Stimulated activated CD4-positive, alpha-beta T cell treated with anti-CD3 and anti-CD28 coated beads, Interleukin-4, amount 100 ng/mL, for 48 hours (primary cell): ENCODE measurements around the gene COL6A1.
"Not testable (repeated sequence)": the region's sequence is repeated elsewhere in the genome, so short reads cannot be mapped to it uniquely, and the experiment has no call there.

Source experiments
- DNase-seq, 2 donors: peaks; one replicate each; pipeline ENCODE4 v3.0.0-alpha.2; 2020; ENCODE audit warnings: low read depth in 2 of 2

Gene COL6A1

DNA sequence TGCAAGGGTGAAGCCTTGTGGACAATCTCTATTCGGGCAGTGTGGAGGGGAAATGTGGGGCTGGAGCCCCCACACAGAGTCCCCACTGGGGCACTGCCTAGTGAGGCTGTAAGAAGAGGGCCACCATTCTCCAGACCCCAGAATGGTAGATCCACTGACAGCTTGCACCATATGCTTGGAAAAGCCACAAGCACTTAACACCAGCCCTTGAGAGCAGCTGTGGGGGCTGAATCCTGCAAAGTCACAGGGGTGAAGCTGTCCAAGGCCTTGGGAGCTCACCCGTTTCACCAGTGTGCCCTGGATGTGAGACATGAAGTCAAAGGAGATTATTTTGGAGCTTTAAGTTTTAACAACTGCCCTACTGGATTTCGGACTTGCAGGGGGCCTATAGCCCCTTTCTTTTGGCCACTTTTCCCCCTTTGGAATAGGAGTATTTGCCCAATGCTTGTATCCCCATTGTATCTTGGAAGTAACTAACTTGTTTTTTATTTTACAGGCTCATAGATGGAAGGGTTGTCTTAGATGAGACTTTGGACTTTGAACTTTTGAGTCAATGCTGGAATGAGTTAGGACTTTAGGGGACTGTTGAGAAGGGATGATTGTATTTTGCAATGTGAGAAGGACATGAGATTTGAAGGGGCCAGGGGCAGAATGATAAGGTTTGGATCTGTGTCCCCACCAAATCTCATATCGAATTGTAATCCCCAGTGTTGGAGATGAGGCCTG is 16.3 kb upstream of the COL6A1 start:
- no peak for DNase-seq

DNA sequence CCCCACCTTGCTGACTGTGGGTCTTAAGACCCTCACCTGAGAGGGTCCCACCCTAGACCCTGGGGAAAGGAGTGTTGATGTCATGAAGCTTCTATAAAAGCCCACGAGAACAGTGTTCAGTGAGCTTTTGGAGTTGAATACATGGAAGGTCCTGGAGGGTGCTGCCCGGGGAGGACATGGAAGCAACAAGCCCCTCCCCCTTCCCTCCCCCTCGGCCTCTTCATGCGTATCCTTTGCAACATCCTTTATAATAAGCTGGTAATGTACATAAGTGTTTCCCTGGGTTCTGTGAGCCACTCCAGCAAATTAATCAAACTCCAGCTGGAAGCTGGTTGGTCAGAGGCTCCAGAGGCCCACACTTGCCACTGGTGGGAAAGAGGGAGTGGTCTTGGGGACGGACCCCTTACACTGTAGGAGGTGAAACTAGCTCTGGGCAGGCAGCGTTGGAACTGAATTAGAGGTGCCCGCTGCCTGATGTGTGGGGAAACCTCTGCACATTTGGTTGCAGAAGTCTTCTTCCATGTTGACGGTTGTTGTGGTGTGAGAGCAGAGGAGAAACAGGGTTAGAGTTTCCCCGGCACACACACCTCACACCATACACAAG is 14.7 kb upstream of the COL6A1 start:
- DNase-seq = no peak

DNA sequence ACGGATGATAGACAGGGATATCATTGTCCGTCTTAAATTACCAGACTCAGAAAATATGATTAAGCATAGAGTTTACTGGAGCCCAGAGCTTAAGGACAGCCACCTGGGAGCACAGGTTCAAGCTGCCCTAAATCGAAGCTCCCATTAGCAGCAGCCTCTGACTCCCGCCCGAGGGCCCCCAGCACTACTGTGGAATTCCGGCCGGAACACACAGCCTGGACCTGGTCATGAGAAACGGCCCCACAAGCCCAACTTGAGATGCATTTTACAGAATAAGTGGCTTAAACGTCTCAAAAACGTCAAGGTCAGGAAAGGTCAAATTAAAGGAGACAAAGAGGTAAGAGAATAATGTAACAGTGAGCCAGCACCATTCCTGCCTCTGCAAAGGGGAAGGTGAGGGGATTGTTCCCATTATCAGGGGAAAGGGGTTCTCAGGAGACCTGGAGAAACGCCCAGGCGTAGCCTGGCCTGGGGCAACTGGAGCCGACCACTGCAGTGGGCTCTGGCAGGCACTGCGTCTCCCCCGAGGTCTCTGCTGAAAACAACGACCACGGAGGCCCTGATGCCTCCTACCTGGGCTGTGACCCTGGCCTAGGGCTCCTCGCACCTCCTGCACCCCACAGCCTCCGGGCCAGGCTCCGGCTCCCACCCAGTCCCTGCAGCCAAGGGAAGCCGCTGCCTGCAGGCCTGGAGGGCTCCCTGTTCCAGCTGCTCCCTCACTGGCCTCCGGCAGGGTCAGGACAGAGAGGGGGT is 11.5 kb upstream of the COL6A1 start:
- DNase-seq = no peak

DNA sequence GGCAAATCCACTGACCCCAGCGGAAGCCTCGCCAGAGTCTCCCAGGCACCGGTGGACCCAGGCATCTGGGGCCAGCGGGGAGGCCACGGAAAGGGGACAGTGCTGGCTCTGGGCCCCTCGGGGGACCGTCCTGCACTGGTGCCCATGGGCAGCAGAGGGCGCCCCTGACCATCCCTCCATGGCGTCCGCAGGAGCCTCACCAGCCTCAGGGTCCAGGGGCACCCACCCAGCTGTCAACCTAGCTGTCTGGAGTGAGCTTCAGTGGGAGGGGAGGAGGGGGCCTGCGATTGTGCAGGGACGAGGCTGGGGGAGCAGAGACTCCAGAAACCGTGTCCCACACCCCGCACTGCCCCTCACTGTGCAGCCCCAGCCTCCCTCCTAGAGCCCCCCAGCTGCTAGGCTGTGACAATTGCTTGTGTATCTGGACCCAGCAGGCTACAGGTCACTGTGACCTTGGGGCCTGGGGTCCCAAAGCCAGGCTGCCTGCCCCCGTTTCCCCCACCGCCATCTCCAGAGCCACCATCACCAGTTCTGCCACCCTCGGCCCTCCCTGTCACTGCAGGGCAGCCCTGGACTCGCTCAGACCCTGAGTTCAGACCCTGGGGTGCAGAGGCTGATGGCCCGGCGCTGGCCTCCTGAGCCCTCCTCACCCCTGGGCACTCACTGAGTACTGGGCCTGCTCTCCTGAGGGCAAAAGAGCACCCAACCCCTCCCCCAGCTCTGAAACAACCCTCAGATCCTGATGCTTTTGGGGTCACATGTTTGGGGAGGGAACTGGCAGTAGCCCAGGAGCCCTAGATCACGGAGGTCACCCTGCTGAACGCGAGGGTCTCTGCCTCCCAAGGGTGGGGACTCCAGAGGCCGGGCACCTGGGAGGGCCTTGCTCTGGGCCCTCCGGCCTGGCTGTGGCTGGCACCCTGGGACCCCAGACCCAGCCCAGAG is 10.6 kb upstream of the COL6A1 start:
- peak; percentile 31 to 41 for DNase-seq

DNA sequence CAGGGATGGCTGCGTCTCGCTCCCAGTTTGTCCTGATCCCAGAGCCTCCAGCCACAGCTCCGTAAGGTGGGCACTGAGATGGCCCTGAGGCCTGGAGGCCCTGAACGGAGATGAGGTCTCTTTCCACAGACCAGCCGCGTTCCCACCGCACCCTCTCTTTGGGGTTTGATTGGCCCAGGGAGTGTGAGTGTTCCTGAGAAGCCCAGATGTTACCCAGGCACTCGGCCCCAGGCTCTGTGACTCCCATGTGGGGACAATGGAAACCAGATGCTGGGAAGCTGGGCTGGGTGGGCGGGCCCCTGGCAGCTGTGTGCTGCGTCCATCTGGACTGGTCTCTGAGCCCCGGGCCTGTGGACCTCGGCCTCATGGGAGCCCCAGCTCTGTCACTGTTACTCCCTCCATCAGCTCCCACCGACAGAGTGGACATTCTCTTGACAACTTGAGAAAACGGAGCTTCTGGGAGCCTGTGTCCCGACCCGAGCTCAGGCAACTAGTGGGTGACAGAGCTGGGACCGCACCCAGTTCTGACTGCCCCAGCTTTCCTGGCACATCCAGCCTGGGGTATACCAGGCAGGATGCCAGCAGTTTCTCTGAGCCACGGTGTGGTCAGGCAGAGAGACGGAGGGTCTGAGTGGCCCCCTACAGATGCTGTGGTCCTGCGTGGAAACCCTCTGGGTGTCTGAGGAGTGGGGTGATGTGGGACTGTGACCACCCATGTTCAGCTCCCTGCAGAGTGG is 9.8 kb upstream of the COL6A1 start:
- no peak for DNase-seq

DNA sequence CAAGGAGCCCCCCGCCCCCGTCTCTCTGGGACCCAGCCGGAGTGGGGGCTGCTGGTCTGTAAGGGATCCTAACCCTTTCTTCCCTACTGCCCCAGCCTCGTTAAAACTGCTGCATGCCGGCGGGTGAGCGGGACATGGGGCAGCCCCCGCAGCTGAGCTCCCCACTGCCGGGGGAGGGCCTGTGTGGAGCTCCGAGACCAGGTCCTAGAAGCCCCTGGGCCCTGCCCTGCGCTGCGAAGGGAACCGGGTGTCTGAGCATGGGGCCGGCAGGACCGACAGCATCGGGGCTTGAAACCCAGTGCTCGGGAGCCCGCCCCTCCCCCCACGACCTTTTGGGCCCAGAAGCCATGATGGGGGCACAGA is 9.2 kb upstream of the COL6A1 start:
- DNase-seq = no peak

DNA sequence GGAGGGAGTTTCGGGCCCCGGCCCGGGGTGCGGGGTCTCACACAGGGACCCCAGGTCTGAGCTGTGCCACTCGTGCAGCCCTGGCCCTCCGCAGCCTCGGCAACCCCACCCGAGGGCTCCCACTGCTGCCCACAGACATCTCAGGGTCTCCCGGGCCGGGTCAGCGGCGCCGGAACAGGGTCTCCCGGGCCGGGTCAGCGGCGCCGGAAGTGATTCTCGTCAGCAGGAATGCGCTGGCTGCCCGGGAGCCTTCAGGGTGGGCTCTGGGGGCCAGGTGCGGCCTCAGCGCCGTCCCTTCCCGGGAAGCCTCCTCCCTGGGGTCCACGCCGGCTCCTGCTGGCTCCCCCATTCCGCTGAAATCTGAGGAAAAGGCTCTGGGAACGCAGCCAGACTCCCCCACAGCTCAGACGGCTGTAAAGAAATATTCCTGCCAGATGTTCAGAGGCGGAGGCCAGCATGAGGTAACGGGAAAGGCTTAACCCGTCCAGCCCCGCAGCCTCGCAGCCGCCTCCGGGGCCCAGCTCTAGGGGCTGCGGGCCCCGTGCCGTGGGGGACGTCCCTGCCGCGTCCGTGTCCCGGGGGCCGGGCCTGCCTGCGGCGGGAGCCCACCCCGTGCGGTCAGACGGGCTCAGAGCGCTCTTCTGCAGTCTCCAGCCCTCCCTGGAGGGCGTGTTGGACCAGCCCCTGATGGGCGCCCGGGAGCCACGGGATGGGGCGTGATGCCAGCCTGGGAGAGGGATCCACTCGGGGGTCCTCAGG is 8.7 kb upstream of the COL6A1 start:
- DNase-seq = no peak

DNA sequence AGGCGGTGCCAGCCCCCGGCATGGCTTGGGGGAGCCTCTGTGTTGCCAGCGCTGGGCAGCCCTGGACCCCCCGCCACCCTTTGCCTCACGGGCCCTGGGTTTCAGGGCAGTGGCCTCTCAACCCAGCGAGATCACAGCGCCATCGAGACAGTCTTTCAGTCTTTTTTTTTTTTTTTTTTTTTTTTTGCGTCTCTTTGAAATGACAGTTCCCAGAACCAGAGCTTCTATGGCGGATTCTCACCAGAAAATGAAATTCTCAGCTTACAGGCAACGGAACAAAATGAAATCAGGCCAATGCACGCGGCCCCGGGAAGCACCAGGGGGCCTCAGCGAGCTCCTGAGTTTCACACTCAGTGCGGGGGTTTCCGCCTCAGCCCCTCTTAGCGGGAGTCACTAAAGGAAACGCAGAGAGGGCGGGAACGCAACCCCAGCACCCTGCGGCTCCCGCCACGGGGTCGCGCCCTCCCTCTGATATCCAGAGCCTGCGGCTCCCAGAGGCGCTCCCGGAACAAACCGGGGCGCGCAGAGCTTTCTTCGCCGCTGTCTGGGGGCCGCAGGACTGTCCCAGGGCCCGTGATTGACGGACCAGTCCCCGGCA is 8.0 kb upstream of the COL6A1 start:
- peak; percentile 63 to 64 for DNase-seq

DNA sequence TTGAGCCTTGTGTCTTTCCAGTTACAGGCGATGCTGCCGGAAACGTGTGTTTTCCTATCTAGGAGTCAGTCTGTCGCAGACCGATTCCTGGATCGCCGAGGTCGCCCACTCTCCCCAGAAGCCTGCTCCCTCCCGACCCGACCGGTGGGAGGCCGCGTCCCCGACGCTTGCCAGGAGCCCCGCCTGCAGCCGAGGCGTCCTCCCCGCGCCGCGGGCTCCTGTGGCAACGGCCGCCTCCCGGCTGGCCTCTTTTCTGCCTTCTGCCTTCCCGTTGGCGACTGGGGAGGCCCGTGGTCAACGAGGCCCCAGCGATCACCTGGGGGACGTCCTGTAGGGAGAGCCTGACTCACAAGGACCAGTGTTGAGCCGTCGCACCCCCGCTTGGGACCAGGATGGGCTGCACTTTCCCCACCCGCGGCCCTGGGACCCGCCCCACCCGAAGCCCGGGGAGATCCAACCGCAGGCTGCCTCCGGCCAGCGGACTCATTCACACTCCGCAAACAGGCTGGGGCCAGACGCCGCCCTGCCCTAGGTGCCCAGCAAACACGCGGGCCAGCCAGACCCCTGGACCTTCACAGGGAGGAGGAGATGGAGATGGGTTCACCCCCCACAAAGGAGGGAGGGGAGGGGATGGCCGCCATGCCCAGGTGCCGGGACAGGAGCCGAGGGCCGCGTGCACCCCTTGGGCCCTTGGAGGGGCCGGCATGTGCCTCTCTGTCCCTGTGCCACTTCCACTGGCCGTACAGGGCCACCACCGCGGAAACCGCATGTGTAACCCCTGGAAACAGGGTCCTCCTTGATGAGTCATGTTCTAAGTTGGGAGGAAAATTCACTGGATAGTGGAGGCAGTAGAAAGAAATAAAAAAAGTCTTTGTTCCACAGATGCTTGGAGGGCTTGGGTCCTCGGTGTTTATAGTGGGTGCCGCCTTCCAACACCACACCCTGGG is 7.2 kb upstream of the COL6A1 start:
- peak in 1 of 2 donors; percentile 16 for DNase-seq

DNA sequence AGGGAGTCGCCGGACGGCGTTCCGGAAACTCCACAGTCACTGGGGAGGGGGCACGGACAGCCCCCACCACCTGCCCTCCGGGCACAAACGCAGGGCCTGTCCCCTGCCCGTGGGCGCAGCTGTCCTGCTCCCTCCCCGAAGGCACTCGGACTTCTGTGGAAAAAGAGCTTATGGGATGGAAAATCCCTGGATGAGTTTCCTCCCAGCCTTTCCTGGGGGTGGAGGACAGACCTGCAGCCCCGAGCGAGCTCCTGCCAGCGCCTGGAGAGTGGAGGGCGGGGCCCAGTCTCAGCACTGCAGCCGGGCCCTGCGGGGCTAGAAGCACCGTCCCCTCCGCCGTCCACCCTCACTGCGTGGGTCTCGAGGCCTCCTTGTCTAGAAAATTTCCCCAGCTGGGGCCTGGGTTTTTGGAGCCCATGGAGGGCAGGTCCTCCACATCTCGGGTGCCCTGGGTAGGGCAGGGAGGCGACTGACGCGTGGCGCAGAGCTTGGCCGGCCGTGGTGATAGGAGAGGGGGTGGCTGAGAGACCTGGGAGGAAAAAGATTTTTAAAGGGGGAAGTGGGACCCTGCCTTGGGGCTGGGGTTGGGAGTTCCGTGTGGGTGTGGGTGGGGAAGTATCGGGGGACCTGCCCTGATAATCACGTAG is 6.4 kb upstream of the COL6A1 start:
- no peak for DNase-seq

DNA sequence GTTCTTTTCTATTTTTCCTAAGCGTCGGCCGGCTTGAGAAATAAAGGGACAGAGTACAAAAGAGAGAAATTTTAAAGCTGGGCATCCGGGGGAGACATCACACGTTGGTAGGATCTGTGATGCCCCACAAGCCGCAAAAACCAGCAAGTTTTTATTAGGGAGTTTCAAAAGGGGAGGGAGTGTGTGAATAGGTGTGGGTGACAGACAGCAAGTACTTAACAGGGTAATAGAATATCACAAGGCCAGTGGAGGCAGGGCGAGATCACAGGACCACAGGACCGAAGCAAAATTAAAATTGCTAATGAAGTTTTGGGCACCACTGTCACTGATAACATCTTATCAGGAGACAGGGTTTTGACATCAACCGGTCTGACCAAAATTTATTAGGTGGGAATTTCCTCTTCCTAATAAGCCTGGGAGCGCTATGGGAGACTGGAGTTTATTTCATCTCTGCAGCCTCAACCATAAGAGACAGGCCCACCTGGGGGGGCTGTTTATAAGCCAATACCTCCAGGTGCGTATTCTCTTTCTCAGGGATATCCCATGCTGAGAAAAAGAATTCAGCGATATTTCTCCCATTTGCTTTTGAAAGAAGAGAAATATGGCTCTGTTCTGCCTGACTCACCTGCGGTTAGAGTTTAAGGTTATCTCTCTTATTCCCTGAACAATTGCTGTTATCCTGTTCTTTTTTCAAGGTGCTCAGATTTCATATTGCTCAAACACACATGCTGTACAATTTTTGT is 5.7 kb upstream of the COL6A1 start:
- DNase-seq = not testable (repeated sequence)

DNA sequence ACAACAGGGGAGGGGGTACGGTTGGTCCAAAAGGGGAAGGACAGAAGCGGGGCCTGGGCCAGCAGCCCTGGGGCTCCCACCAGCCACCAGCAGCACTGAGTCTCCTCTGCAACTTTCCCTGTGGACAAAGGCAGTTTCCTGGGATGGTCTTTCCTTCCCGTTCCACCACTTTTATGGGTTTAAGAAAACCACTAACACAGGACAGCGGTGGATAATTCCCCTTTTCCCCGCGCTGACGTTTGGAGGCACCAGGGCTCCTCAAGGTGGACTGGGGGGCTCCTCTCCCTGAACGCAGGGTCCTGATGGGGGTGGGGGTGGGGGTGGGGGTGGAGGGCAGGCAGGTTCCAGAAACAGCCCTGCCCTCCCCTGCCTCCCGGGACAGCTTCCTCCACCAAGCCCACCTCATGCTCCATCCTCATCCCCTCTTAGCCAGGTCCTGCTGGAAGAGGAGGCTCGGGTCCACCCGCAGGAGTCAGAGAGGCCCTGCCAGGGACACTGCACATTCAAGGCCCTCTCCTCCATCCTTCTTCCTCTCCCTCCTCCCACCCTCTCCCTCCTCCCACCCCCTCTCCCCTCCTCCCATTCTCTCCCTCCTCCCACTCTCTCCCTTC is 4.8 kb upstream of the COL6A1 start:
- DNase-seq = no peak

DNA sequence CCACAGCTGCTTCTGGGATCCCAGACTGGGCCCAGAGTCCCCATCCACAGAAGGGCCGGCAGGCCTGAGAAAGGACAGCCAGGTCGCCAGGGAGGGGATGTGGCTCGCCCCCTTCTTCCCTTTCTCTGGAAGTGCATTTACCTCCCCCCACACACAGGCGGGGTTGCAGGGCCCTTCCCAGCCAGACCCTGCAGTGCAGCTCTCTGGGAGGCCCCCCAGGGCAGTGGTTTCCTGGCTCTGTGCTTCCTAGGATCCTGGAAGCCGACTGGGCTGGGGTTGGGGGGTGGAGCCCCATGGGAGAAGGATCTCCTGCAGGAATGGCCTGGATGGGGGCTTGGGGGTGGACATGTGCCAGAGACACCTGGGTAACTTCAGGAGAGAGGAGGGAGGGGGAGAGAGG is 4.2 kb upstream of the COL6A1 start:
- DNase-seq = no peak

DNA sequence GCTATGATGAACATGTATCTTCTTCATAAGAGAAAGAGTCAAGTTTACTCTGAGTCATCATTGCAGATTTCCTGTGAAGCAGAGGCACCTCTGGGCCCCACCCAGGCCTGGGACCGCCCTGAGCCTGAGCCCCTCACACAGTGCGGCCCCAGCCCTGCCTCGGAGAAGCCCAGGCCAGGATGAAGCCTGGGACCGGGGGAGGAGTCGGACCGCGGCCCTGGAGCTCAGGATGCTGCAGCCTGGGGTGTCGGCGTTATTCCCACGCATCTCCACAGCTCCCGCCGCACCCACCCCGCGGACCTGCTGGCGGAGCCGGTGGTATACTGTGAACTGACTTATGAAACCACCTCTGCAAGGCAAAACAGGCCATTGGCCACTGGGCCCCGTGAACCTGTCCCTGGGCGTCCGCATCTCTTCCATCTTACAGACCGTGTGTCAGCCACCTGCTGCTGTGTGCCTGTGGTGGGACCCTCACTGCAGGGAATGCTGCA is 2.4 kb upstream of the COL6A1 start:
- no peak for DNase-seq

DNA sequence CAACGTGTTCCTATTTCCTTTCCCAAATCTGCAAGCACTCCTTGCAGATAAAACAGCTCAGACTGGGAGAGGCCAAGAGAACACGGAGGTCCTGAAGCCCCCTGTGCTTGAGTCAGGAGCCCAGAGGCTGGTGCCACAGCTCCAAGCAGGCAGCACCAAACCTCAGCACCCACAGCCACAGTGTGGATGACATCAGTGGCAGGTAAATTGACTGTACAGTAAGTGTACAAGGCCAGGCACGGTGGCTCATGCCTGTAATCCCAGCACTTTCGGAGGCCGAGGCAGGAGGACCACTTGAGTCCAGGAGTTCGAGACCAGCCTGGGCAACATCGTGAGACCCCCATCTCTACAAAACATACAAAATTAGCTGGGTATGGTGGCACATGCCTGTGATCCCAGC is 1.9 kb upstream of the COL6A1 start:
- no peak for DNase-seq

DNA sequence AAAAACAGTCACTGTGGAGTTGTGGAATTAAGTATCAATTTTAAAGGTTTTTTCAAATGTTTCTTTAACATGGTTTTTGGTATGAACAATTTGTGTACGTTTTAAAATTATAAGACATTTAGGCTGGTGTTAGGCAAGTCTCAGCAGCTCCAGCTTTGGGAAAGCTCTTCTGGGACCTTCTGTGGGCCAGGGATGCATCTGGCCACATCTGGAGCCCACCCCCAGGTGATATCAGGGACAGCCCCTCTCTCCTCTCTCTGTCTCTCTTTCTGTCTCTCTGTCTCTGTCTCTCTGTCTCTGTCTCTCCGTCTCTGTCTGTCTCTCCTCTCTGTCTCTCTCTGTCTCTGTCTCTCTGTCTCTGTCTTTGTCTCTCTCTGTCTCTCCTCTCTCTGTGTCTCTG is 1.3 kb upstream of the COL6A1 start:
- no peak for DNase-seq

DNA sequence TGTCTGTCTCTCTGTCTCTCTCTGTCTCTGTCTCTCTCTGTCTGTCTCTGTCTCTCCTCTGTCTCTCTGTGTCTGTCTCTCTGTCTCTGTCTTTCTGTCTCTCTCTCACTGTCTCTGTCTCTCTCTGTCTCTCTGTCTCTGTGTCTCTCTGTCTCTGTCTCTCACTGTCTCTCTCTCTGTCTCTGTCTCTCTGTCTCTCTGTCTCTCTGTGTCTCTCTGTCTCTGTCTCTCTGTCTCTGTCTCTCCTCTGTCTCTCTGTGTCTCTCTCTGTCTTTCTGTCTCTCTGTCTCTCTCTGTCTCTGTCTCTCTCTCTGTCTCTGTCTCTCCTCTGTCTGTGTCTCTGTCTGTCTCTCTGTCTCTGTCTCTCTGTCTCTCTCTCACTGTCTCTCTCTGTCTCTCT is 873 bp upstream of the COL6A1 start:
- DNase-seq = no peak
